HFF-Myc (cell line): Measurements from ENCODE around the gene MYLK.

Experiments used
- DNase-seq: peaks from one replicate; pipeline ENCODE4 v3.0.0-alpha.2; 2011; ENCODE audit warnings: low read depth; ENCODE audit errors: extremely low read depth
- H3K4me3 ChIP-seq: replicated peaks from 2 replicates; pipeline ENCODE4 v1.5.1; 2011; ENCODE audit warnings: low read depth, mild to moderate bottlenecking, control low read depth, low read length
- TF ChIP-seq, protein P1 (sequence below): IDR thresholded peaks from 2 replicates; pipeline ENCODE4 v1.5.1; 2012; ENCODE audit warnings: mild to moderate bottlenecking, low read depth, low read length, control low read depth; ENCODE audit errors: missing control alignments

Gene MYLK

DNA sequence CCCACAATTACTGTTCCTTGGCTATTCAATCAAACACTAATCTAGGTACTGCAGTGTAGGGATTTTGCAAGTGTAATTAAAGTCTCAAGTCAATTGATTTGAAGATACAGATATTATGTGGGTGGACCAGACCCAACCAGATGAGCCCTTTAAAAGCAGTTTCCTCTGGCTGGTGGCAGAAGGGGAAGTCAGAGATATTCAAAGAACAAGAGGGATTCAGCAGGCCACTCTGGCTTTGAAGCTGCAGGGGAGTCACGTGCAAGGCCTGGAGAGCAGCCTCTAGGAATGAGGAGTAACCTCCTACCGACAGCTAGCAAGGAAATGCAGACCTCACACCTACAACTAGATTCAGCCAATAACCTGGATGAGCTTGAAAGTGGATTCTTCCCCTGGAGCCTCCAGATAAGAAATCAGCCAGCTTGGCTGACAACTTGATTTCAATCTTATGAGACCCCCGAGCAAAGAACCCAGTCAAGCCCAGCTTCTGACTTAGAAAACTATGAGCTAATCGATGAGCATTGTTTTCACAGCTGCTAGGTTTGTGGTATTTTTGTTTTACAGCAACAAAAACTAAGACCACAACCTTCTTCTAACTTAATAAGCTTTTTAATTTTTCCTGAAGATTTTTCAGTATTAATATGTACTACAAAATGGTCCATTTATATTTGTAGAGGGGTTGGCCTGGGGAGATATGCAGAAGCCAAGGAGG, 312.7 kb downstream of the MYLK start:
- no peak overlapping the region for H3K4me3 ChIP-seq
- TF ChIP-seq, protein P1, sequence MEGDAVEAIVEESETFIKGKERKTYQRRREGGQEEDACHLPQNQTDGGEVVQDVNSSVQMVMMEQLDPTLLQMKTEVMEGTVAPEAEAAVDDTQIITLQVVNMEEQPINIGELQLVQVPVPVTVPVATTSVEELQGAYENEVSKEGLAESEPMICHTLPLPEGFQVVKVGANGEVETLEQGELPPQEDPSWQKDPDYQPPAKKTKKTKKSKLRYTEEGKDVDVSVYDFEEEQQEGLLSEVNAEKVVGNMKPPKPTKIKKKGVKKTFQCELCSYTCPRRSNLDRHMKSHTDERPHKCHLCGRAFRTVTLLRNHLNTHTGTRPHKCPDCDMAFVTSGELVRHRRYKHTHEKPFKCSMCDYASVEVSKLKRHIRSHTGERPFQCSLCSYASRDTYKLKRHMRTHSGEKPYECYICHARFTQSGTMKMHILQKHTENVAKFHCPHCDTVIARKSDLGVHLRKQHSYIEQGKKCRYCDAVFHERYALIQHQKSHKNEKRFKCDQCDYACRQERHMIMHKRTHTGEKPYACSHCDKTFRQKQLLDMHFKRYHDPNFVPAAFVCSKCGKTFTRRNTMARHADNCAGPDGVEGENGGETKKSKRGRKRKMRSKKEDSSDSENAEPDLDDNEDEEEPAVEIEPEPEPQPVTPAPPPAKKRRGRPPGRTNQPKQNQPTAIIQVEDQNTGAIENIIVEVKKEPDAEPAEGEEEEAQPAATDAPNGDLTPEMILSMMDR, result no peak
- DNase-seq, result no peak

DNA sequence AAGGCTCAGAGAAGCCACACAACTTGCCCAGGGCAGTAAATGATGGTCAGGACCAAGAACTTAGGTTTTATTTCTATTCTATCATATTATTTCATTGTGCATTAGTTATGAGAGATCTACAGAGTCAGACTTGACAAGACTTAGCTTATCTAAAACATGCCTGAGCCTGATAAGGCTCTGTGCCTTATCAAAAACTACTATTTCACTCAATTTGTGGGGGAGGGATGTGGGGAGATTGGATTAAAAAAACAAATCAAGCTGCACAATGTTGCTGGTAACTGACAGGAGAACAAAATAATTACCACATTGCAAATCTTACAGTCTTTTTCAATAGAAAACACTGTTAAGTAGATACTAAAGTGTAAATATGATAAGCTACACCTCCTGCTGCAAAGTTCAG, 315.3 kb downstream of the MYLK start:
- no peak overlapping the region for H3K4me3 ChIP-seq
- DNase-seq, result no peak
- TF ChIP-seq, protein P1, result no peak

- H3K4me3 ChIP-seq, result no peak overlapping the region
- no peak for DNase-seq
- TF ChIP-seq, protein P1, result no peak
These were observed 316.1 kb downstream of the MYLK start for GRCh38 chr3:123568034-123568433.

DNA sequence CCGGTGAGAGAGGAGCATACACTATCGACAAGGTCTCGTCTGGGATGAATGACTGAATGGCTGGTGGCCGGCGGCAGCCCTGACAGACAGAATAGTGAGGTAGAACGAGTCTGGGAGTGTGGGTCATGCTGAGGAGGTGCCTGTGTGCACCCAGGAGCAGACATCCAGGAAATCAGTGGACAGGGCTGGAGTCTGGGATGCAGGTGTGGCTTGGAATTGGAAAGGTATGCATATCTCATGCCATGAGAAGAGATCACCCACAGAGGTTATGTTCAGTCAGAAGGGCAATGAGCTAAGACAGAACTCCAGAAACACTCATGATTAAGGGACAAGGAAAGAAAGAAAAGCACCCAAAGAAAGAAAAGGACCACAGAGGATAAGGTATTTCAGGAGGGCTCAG, 320.1 kb downstream of the MYLK start:
- DNase-seq, result no peak
- TF ChIP-seq, protein P1, result no peak
- no peak overlapping the region for H3K4me3 ChIP-seq

GRCh38 chr3:123562547-123562946, 321.6 kb downstream of the MYLK start:
- TF ChIP-seq, protein P1, result no peak
- H3K4me3 ChIP-seq, result no peak overlapping the region

GRCh38 chr3:123561188-123561587, 322.9 kb downstream of the MYLK start:
- TF ChIP-seq, protein P1, result no peak

More at GRCh38 chr3:123562547-123562946, 321.6 kb downstream of the MYLK start:
- DNase-seq, result no peak

More at GRCh38 chr3:123561188-123561587, 322.9 kb downstream of the MYLK start:
- no peak overlapping the region for H3K4me3 ChIP-seq
- DNase-seq, result no peak
